Fibroblast of lung (primary cell): ENCODE data around the gene CTAG1A.

Source experiments
- CTCF ChIP-seq, 2 donors: IDR thresholded peaks in 1 of 2; conservative IDR thresholded peaks in 1 of 2; 1 replicate in 1 of 2; 2 replicates in 1 of 2; pipeline ENCODE4 v1.5.1; 2011 to 2012; ENCODE audit warnings: low read length in 2 of 2, control low read depth in 1 of 2, inconsistent platforms in 1 of 2, low read depth in 1 of 2, mild to moderate bottlenecking in 1 of 2
- EZH2 ChIP-seq: IDR thresholded peaks from 2 replicates; pipeline ENCODE4 v1.5.1; 2012; ENCODE audit warnings: low read length, control low read depth, mild to moderate bottlenecking; ENCODE audit errors: missing control alignments

- TF ChIP-seq CTCF (conservative IDR thresholded peaks at IDR 0.05 in 1 of 2, IDR thresholded peaks at IDR 0.05 in 1 of 2; ENCODE audit: low read depth in 1 of 2, low read length in 2 of 2), result no peak
- no peak for TF ChIP-seq EZH2
Observed at GRCh38 chrX:154600759-154601374, 15.9 kb downstream of the CTAG1A start.
